GM12892 (cell line): ENCODE data around the gene CD2BP2.

Source experiments
- POLR2A ChIP-seq: IDR thresholded peaks from 2 replicates; pipeline ENCODE4 v1.6.1; 2011; ENCODE audit warnings: low read depth, low read length, control low read depth
- POLR2AphosphoS5 ChIP-seq: IDR thresholded peaks from 2 replicates; pipeline ENCODE4 v1.6.1; 2011; ENCODE audit warnings: low read depth, low read length, control low read depth
- TAF1 ChIP-seq: IDR thresholded peaks from 2 replicates; pipeline ENCODE4 v1.6.1; 2011; ENCODE audit warnings: low read depth, mild to moderate bottlenecking, control low read depth, low read length, borderline replicate concordance

DNA sequence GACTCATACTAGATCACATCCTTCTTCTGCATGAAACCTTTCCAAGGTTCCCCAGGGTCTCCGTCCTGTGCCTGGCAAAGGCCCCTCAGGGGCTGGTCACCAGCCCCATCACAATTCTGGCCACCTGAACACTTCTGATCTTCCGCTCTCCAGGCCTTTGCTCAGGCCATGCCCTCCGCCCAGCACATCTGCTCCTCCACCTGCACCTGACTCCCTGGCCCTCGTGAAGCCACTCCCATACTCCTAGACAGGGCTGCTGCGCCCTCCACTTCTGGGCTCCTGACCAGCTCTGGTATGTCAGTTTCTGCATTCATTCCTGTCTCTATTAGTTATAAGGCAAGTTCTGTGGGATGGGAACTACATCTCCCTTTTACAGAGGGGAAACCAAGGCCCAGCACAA is 17.6 kb upstream of the CD2BP2 start:
- TF ChIP-seq POLR2A (no peak), POLR2AphosphoS5 (no peak), TAF1 (no peak)
